GM12878 (cell line): ENCODE results near the gene CRTC2. TPM values are rescaled to one million over a fixed set of nuclear protein-coding genes. Genes with fewer than 3 reads are reported as not detected.

Experiments used
- BACH1 ChIP-seq: fragments of 450-650 bp; IDR thresholded peaks from 2 replicates; pipeline ENCODE4 v1.6.1; 2017; ENCODE audit warnings: mild to moderate bottlenecking, borderline replicate concordance
- BMI1 ChIP-seq: fragments of 450-650 bp; IDR thresholded peaks from 2 replicates; pipeline ENCODE4 v1.6.1; 2016; ENCODE audit warnings: mild to moderate bottlenecking, moderate library complexity, borderline replicate concordance
- CHD2 ChIP-seq: IDR thresholded peaks from 2 replicates; pipeline ENCODE4 v1.6.1; 2011; ENCODE audit warnings: low read depth, low read length, improper control_type of control experiment, borderline replicate concordance
- EP300 ChIP-seq, 2 experiments: fragments of 150-350 bp in 1 of 2; IDR thresholded peaks; 2 replicates each; pipeline ENCODE4 v1.6.1; 2011 to 2012; ENCODE audit warnings: low read depth in 2 of 2, low read length in 2 of 2, borderline replicate concordance in 1 of 2, improper control_type of control experiment in 1 of 2, inconsistent platforms in 1 of 2; ENCODE audit not compliant: control insufficient read depth in 1 of 2
- FOXK2 ChIP-seq: fragments of 450-650 bp; IDR thresholded peaks from 2 replicates; pipeline ENCODE4 v1.6.1; 2017; ENCODE audit warnings: mild to moderate bottlenecking, moderate library complexity
- GATAD2B ChIP-seq: fragments of 450-650 bp; conservative IDR thresholded peaks from 2 replicates; pipeline ENCODE4 v1.6.1; 2017; ENCODE audit warnings: low read depth, mild to moderate bottlenecking, moderate library complexity
- HDAC6 ChIP-seq: fragments of 200-600 bp; sonication (generic); IDR thresholded peaks from one replicate; pipeline ENCODE4 v1.8.0; 2017; ENCODE audit warnings: antibody characterized with exemption; ENCODE audit not compliant: unreplicated experiment
- IKZF2 ChIP-seq, 2 experiments: fragments of 450-650 bp; IDR thresholded peaks; 2 replicates each; pipeline ENCODE4 v1.6.1; 2017; ENCODE audit warnings: mild to moderate bottlenecking in 2 of 2, moderate library complexity in 2 of 2
- KLF5 ChIP-seq: fragments of 450-650 bp; IDR thresholded peaks from 2 replicates; pipeline ENCODE4 v1.6.1; 2014; ENCODE audit warnings: mild to moderate bottlenecking; ENCODE audit not compliant: partially characterized antibody
- MEF2A ChIP-seq: IDR thresholded peaks from 2 replicates; pipeline ENCODE4 v1.6.1; 2011; ENCODE audit warnings: low read depth, mild to moderate bottlenecking, low read length, moderate library complexity; ENCODE audit not compliant: insufficient read depth
- MTA3 ChIP-seq: IDR thresholded peaks from 2 replicates; pipeline ENCODE4 v1.6.1; 2012; ENCODE audit warnings: low read length, inconsistent platforms, borderline replicate concordance
- MXI1 ChIP-seq: fragments of 150-350 bp; IDR thresholded peaks from 2 replicates; pipeline ENCODE4 v1.6.1; 2011; ENCODE audit warnings: low read depth, mild to moderate bottlenecking, inconsistent platforms, low read length, improper control_type of control experiment
- NFIC ChIP-seq: IDR thresholded peaks from 2 replicates; pipeline ENCODE4 v1.6.1; 2012; ENCODE audit warnings: low read depth, mild to moderate bottlenecking, inconsistent platforms, low read length, moderate library complexity
- NFYA ChIP-seq: IDR thresholded peaks from 2 replicates; pipeline ENCODE4 v1.6.1; 2011; ENCODE audit warnings: low read depth, mild to moderate bottlenecking, low read length, improper control_type of control experiment, borderline replicate concordance
- PAX5 ChIP-seq: IDR thresholded peaks from 2 replicates; pipeline ENCODE4 v1.6.1; 2011; ENCODE audit warnings: low read depth, low read length, borderline replicate concordance
- PKNOX1 ChIP-seq: fragments of 450-650 bp; IDR thresholded peaks from 2 replicates; pipeline ENCODE4 v1.6.1; 2016; ENCODE audit warnings: mild to moderate bottlenecking
- RB1 ChIP-seq: fragments of 450-650 bp; formaldehyde crosslinking; IDR thresholded peaks from 2 replicates; pipeline ENCODE4 v1.6.1; 2017; ENCODE audit warnings: mild to moderate bottlenecking, borderline replicate concordance
- RFX5 ChIP-seq: IDR thresholded peaks from 2 replicates; pipeline ENCODE4 v1.6.1; 2011; ENCODE audit warnings: low read depth, low read length, improper control_type of control experiment
- SIN3A ChIP-seq: IDR thresholded peaks from 2 replicates; pipeline ENCODE4 v1.6.1; 2012; ENCODE audit warnings: low read depth, low read length, improper control_type of control experiment
- SMAD5 ChIP-seq: IDR thresholded peaks from 2 replicates; pipeline ENCODE4 v1.6.1; 2016; ENCODE audit warnings: antibody characterized with exemption, low read depth
- SMARCA5 ChIP-seq: fragments of 450-650 bp; IDR thresholded peaks from 2 replicates; pipeline ENCODE4 v1.6.1; 2017; ENCODE audit warnings: mild to moderate bottlenecking
- SREBF1 ChIP-seq: IDR thresholded peaks from 2 replicates; pipeline ENCODE4 v1.6.1; 2012; ENCODE audit warnings: mild to moderate bottlenecking, low read length
- TAF1 ChIP-seq: IDR thresholded peaks from 2 replicates; pipeline ENCODE4 v1.6.1; 2011; ENCODE audit warnings: mild to moderate bottlenecking, low read depth, low read length, borderline replicate concordance
- TARDBP ChIP-seq: IDR thresholded peaks from 2 replicates; pipeline ENCODE4 v1.6.1; 2016; ENCODE audit warnings: borderline replicate concordance
- TCF12 ChIP-seq: IDR thresholded peaks from 2 replicates; pipeline ENCODE4 v1.6.1; 2011; ENCODE audit warnings: low read depth, mild to moderate bottlenecking, low read length
- YBX1 ChIP-seq: fragments of 450-650 bp; IDR thresholded peaks from 2 replicates; pipeline ENCODE4 v1.6.1; 2016; ENCODE audit warnings: antibody characterized with exemption
- ZNF274 ChIP-seq: IDR thresholded peaks from one replicate; pipeline ENCODE4 v1.8.0; 2011; ENCODE audit not compliant: insufficient read length, insufficient read depth
- ZZZ3 ChIP-seq: IDR thresholded peaks from 2 replicates; pipeline ENCODE4 v1.6.1; 2011; ENCODE audit warnings: low read depth; ENCODE audit not compliant: control insufficient read depth, insufficient read length
- polyA plus RNA-seq, 11 experiments: library from polyadenylated mRNA; depleted of rRNA in 4 of 11; unstranded in 6 of 11; stranded (reverse) in 5 of 11; fragments of >200 nt; fragmentation: Nextera tagmentation in 4 of 11; fragmentation: Illumina TruSeq in 1 of 11; extraction: Ambion mirVana in 4 of 11; extraction: Trizol in 1 of 11; gene quantifications; 1 replicate in 1 of 11; 2 replicates in 10 of 11; pipeline versions ENCODE4 v1.2.1 to v1.2.3, GENCODE V29; 2011 to 2016; ENCODE audit warnings: inconsistent platforms in 2 of 11, missing spikeins in 2 of 11, low read depth in 1 of 11
- total RNA-seq, 4 experiments: library from RNA; depleted of rRNA in 3 of 4; stranded (reverse); fragments of >200 nt in 3 of 4; fragmentation: Illumina TruSeq in 1 of 4; extraction: Trizol in 1 of 4; gene quantifications; 2 replicates each; pipeline versions ENCODE4 v1.2.1 to v1.2.3, GENCODE V29; 2013 to 2021

CRTC2 gene
- total and polyA plus RNA-seq, 10 of the 15 experiments (the other 5 are each of a cell fraction or from before 2014, with no cell fraction given): 5.1 to 57.9 (median 32.7) TPM

GRCh38 chr1:153967107-153967999, 8.9 kb upstream of the CRTC2 start, which contains the start of gene CREB3L4 (continued):
- TF ChIP-seq NFIC: no peak
- no peak for TF ChIP-seq HDAC6
- TF ChIP-seq BACH1: no peak
- 0 out of 2 replicates have a peak, but pooled peaks have one; percentile 57 for TF ChIP-seq RB1
- peak; percentile 59; the same call in 1 of the 2 replicates for TF ChIP-seq SMARCA5
- peak; percentile 54 for TF ChIP-seq PAX5
- peak; percentile 72; the same call in 1 of the 2 replicates for TF ChIP-seq RFX5
- TF ChIP-seq PKNOX1: peak; percentile 100
- no peak for TF ChIP-seq SREBF1
- peak; percentile 92 for TF ChIP-seq CHD2
- TF ChIP-seq MTA3: no peak
- peak; percentile 63 for TF ChIP-seq TAF1
- TF ChIP-seq FOXK2: peak; percentile 87
- TF ChIP-seq ZZZ3: no peak
- TF ChIP-seq SIN3A: peak; percentile 87
- peak; percentile 96 for TF ChIP-seq MXI1
- TF ChIP-seq YBX1: no peak
- no peak for TF ChIP-seq ZNF274
- TF ChIP-seq SMAD5: peak; percentile 15
- TF ChIP-seq TCF12: peak; percentile 73
- peak; percentile 91 for TF ChIP-seq NFYA
- TF ChIP-seq GATAD2B: peak; percentile 92; the same call in 1 of the 2 replicates
- peak; percentile 87 to 88 for TF ChIP-seq IKZF2 (IDR thresholded peaks at IDR 0.05)
- no peak for TF ChIP-seq BMI1
- TF ChIP-seq TARDBP: no peak
- TF ChIP-seq EP300 (IDR thresholded peaks at IDR 0.05; ENCODE audit: borderline replicate concordance in 1 of 2, control insufficient read depth in 1 of 2, low read depth in 2 of 2, low read length in 2 of 2): no peak; a peak in 1 of 4 replicates
- TF ChIP-seq MEF2A: 0 out of 2 replicates have a peak, but pooled peaks have one; percentile 32
- peak; percentile 52 for TF ChIP-seq KLF5
